ENCODE results near the gene KHDC3L.

The KHDC3L gene, protein sequence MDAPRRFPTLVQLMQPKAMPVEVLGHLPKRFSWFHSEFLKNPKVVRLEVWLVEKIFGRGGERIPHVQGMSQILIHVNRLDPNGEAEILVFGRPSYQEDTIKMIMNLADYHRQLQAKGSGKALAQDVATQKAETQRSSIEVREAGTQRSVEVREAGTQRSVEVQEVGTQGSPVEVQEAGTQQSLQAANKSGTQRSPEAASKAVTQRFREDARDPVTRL

DNA sequence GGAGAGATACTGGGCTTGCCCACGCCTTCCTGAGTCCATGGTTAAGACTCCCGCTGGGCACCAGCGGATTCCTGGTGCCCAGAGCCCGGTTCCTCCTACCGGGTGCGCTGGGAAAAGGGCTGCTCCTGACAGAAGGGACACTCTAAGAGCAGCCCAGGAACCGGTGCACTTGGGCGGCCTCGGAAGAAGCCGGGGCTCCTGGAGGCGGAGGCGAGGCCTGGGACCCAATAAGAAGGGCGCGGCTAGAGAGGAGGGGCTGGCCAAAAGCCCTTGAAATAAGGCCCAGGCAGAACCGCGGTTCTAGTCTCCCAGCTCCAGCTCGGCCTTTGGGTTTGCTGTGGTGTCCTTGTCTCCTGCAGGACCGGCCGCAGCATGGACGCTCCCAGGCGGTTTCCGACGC, at the start of gene KHDC3L:
KHDC3L (plus strand) TSS at position 301 of the 400 bp plus-strand sequence; CDS start at position 373, 72 bp downstream.
- no peak for DNase-seq

DNA sequence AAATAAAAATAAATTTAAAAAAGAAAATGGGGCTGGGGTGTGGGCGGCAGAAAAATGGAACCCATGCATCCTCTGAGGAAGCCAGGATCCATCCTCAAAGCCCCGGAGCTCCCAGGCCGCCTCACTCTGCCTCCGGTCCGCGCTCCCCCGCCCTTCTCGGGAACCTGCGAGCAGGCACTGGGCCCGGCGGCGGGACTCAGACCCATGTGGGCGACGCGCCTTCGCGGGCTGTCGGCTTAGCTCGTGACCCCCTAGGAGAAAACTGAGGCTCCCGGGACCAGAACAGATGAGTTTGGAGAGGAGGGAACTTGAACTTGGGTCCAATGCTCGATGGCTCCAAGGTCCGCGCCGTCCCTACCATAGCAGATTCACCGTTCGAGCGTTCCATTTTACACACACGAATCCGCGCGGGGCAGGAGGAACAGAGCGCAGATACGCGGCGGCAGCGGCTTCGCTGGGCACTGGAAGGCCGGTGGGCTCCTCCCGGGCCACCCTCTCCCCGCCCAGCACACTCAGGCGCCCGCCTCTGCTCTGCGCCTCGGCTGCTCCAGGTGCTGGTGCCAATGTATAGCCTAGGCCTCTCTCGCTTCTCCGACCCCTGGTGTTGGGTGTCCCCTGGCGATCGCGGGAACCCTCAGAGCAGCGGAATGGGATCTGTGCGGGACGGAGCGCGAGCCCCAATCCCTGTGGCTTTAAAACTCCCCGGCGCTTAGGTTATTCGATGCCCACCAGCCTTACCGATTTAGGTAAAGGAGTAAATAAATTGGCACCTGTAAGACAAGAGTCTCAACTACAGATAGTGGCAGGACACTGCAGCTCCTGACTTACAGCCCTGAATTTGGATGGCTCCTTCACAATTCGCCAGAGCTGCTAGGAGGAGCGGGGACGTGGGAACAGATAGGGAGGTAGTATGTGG, 47.6 kb upstream of the KHDC3L start:
- no peak for DNase-seq

DNA sequence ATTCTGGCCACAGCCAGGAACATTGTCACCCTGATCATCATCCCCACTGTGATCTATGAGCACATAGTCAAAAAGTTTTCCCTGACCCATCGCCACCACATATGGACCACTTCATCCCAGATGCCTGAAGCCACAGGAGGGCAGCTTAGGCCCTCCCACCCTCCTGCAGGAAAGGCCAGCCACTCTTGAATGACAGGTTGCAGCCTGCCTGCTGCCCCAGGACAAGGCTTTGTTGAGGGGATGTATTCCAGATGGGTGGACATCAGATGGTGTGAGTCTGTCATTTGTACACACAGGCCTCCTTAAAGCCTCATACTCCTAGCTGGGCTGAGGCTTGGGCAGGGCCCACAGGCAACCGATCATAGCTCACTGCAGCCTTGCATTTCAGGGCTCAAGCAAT, 39.1 kb upstream of the KHDC3L start:
- no peak for DNase-seq

DNA sequence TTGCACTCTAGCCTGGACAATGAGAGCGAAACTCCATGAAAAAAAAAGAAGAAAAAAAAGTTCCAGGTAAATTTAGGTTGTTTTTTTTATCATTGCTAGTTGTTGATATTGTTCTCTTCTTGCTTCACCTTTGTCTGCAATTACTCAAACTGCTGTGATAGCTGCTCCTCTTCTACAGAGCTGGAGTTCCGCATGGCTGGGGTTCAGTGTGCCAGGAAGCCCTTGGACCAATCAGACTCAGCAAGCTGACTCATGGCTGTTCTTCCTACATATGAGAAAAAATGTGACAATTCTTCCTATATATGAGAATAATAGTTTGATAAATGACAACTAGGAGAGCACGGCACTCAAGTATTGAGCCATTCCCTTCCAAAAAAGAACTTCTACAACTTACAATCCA, 36.8 kb upstream of the KHDC3L start:
- DNase-seq: no peak

DNA sequence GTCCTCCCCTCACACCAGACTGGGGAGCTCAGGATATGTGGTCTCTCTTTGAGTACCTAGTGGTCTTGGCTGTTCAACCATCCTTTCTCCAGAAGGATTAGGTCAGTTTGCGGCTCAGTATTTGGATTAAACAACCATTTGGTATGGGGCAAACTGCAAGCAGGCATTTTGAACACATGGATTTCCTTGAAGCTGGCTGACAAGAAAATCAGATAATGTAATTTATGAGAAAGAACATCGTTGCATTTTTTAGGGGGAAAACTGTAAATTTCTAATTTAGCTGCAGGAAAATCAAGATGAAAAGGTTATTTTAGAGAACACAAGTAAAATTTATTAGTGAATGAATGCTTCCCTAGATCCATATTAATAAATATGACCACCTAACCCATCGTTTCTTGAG, 33.7 kb upstream of the KHDC3L start:
- DNase-seq: no peak

DNA sequence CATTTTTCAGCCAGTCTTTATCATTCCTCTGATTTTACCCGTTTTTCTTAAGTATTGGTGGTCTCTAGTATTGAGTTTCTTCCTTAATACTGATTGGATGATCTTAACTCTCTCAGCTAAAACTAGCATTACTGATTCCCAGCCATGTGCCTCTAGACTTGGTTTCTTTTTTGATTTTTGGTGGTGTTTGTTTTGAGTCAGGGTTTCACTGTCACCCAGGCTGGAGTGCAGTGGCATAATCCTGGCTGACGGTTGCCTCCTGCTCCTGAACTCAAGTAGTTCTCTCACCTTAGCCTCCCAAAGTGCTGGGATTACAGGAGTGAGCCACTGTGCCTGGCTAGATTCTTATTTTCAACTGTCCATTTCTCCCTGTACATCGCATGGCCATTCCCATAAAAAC, 33.3 kb upstream of the KHDC3L start:
- DNase-seq: no peak

DNA sequence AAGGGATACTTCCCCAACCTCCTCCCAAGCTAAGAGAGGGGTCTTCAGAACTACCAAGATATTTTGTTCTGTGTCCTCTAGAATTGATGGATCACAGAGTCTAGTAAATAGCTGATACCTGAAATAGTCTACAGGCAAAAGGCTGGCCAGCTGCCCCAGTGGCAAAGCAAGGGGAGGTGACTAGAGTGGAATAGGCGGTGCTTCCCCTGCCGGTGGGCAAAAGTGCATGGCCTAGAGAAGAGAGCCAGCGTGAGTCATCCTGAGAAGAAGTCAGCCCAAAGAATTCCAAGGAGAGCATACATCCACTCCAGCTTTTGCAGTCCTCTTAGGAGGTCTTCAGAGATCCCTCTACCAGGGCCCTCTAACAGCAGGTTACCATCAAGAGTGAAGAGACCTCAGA, 23.1 kb upstream of the KHDC3L start:
- no peak for DNase-seq

DNA sequence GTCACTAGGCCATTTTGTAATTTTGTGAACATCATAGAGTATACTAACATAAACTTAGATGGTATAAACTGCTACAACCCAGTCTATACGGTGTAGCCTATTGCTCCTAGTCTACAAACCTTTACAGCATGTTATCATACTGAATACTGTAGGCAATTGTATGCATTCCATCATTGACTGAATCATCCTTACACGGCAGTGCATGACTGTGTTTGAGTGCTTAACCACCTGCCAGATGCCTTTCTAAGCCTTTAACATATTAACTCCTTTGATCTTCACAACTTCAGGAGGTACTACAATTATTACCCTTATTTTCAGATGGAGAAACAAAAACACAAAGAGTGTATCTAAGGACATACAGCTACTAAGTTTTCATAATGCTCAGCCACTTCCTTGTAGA, 22.4 kb upstream of the KHDC3L start:
- DNase-seq: no peak

DNA sequence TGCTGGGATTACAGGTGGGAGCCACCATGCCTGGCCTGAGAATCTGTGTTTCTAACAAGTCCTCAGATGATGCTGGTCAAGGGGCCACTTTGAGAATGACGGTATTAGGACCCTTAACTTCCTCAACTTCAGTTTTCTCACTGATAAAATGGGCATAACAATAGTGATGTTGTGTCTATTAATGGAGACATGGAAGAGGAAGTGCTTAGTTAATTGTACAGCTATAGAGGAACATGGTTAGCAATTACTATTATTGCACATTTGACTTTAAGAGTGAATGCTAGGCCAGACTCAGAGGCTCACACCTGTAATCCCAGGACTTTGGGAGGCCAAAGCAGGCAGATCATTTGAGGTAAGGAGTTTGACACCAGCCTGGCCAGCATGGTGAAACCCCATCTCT, 21.1 kb upstream of the KHDC3L start:
- DNase-seq: no peak

DNA sequence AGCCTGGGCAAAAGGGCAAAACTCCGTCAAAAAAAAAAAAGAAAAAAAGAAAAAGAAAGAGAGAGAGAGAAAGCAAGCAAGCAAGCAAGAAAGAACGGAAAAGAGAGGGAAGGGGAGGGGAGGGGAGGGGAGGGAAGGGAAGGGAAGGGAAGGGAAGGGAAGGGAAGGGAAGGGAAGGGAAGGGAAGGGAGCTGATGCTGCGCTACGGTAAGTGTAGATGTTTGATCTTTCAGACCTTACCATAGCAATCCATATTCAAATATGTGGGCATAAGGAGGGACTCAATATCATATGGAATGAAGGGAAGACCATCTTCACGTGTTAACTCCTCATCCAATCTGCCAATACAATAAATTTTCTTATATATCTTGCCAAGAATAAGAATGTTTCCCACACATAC, 20.3 kb upstream of the KHDC3L start:
- no peak for DNase-seq

DNA sequence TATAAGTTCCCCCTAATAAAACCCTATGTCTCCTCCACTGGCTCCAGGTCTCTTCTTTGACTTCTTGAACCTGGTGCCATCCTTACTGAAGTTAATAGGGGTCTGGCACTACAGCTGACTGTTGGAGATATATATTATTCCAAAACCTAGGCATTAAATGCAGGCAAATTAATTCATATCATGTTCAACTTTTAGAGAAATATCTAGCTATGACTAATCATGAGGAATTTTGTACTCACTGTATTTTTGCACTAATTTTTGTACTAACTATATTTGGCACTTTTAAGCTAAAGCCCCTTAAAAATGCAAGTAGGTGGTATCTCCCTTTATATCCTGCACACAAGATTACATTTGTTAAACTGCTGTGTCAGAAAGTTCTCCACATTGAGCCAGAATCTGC, 19.3 kb upstream of the KHDC3L start:
- DNase-seq: no peak

DNA sequence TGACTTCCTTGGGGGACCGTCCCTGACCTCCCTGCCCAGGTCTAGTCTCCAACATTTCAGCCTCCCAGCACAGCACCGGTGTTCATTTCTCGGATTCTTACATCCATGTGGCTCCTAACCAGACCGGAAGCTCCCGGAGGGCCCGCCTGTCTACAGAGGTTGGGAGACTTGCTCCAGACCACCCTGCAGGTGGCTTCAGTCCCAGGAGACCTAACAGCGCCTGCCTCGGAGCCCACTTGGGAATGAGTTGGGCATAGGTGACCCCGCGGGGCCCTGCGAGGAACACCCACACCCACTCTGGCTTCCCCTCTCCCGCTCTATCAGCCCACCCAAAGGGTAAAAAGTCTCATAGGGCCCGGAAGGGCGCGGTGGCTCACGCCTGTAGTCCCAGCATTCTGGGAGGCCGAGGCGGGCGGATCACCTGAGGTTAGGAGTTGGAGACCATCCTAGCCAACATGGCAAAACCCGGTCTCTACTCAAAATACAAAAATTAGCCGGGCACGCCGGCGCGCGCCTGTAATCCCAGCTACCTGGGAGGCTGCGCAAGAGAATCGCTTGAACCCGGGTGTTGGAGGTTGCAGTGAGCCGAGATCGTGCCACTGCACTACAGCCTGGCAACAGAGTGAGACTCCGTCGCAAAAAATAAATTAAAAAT, 13.8 kb upstream of the KHDC3L start:
- DNase-seq: no peak

DNA sequence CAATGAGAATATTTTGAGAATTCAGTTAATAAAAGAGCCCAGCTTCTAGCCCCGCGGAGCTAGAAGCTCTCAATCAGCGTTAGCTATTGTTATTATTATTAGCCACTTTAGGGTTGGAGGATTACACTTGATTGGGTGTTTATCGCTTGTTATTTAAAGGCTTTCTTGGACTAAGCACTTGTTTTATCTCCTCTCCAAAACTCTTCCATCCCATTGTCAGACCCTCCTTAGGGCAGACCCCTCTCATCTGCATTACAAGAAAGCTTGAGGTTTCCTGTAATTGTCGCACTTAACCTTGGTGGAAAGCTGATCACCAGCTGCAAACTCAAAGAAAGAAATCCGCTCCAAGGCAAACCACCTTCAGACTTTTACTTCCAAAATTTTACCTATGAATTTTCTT, 13.1 kb upstream of the KHDC3L start:
- DNase-seq: no peak

DNA sequence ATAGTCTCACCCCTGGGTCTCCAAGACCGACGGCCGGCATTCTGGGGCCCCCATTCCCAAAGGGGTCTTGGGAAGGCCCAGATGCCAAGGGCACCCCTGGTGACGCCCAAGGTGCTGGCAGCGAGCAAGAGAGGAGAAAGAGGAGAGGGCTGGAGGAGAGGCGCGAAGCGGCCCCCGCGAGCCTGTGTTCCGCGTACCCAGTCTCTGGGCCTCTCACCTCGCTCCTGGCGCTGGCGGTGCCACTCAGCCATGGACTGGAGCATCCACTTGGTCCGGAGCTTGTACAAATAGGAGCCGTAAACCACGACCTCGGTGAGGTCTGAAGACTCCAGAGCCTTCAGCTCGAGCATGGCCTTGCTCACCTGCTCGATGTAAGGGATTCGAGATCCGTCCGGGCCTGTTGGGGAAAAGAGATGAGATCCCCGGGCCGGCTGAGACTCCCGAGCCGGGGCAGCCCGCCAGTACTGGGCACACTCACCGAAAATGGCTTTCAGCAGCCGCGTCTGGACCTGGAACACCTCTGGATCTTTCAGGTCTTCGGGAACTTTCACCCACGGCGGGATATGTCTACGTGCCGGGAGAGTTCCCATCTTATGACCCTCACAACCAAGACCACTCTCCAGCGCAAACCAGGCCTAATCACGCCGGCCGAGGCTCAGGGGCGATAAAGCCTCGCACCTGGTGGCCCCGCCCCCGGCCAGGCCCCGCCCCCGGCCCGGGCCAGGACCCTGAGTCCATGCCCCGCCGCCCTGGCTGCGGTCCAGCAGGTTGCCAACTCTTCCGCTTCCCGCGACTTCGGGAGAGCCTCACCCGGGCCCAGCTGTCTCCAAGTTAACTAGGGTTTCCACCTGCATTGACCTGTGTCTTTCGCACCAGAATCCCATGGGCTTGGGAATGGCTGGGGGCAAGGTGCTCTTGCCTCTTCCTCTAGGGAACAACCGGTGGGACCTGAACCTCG, 8.5 kb upstream of the KHDC3L start, which contains the start of gene DPPA5:
DPPA5 (minus strand) TSS at position 641 of the 958 bp plus-strand sequence; CDS start at position 590, 51 bp downstream.
- no peak for DNase-seq

DNA sequence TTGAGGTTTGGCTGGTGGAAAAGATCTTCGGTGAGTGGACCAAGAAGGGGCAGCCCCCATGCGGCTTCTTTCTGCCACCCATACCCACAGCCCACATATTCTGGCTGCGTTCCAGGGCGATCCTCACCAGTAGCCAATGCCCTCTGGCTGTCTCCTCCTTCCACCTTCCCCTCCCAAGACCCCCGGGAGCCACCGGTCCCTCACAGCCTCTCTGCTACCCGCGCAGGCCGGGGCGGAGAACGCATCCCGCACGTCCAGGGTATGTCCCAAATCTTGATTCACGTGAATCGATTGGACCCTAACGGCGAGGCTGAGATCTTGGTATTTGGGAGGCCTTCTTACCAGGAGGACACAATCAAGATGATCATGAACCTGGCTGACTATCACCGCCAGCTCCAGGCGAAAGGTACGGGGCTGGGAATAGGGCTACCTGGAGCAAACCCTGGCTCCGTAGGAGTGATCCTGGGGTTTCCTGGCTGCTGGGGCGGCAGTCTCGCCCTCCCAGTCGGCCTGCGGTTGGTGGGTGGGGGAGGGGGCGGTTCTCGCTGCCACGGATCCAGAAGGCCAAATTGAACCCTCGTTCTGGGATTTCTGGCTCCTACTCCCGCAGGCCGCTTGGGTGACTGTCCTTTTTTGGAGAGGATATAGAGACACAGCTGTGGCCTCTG, 545 bp downstream of the KHDC3L start:
- DNase-seq: no peak

DNA sequence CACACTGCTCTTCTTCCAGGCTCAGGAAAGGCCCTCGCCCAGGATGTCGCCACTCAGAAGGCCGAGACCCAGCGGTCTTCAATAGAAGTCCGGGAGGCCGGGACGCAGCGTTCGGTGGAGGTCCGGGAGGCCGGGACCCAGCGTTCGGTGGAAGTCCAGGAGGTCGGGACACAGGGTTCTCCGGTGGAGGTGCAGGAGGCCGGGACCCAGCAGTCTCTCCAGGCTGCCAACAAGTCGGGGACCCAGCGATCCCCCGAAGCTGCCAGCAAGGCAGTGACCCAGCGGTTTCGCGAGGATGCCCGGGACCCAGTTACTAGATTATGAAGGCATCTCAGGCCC, 1.0 kb downstream of the KHDC3L start:
- no peak for DNase-seq

DNA sequence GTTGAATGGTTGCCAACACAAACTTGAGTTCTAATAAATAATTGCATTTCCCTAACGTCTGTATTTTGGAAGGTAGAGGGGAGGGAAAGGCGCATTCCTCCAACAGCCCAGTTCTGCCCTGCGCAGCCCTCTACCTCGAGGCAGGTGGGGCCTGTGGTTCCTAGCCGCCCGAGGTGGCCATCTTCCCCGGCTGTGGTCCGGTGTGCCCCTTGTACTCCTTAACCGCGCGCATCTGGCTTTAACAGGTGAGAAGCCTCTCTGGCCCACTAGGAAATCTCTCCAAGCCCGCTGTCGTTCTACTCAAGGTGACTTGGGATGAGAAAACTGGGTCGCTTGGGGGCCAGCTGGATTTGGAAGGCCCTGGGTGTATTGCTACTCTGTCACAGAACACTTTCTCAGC, 1.7 kb downstream of the KHDC3L start:
- no peak for DNase-seq

DNA sequence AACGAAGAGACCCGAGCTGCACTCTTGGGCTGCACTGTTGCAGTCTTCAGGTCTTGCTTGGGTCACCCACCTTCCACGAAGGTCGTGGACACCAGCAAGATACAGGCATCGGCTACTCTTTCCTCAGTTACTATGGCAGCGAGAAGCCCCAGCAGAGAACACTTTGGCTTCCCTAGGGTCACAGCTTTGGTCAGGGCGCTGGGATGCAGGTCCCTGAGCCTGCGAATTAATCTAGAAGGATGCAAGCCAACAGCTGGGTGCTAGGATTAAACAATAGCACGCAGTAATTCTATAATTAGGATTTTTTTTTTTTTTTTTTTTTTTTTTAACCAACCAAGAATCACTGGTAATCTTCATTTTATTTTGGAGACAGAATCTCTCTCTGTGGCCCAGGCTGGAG, 2.1 kb downstream of the KHDC3L start:
- no peak for DNase-seq

DNA sequence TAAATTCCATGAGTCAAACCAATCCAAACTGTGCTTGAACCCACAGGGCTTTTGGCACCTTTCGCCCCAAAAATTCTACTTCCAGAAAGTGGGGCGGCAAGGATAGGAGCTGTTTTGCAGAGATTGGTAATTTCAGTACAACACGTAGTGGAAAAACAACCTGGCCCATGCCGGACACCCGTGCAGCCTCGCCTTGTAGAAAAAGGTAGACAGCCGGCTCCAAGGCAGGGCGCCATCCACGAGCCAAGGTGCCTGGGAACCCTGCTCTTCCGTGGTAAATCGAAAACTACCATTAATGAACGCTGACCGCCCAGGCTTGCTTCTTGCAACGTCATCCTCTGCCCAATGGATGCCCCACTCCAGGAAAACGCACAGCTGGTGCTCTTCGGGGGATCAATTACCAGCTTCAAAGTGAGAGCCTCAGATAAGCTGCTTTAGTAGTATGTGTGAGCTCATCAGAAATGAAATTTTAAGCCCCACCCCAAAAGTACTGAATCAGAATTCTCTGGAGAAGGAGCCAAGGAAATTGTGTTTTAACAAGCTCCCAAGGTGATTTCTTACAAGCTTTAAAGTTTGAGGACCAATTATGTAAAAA, 5.4 kb downstream of the KHDC3L start:
- no peak for DNase-seq

DNA sequence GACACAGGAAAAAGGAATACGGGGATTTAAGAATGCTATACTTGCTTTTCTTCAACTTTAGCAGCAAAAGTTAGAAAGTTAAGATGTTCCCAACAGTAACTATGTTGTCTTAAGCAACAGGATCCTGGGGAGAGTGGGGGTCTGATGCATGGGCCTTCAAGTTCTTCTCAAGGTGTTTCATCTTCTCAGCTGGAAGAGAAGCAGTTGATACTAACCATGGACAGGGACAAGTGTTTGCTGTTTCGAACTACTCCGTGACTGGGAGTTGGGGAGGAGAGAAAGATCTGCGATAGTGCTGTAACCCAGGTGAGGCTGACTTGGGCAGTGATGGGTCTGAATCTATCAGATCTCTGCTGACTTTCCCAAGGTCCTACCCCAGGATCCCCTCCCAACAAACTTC, 6.2 kb downstream of the KHDC3L start:
- DNase-seq: no peak

DNA sequence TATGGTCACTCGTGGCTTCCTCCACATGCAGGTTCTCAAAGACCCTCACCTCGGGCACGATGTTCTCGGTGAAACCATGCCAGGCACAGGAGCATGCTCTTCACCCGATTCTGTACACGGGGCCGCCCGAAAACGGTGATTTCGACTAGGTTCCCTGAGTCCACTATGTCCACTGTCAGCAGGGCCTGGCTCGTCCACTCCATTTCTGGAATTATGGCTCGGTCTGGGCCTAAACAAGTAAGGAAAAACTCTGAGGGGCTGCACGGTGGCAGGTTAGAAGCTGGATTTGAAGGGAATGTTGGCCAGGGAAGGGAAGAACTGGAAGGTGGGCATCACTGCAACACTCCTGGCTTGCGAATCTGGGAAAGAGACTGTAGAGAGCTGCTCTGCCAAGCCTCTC, 6.7 kb downstream of the KHDC3L start:
- no peak for DNase-seq

DNA sequence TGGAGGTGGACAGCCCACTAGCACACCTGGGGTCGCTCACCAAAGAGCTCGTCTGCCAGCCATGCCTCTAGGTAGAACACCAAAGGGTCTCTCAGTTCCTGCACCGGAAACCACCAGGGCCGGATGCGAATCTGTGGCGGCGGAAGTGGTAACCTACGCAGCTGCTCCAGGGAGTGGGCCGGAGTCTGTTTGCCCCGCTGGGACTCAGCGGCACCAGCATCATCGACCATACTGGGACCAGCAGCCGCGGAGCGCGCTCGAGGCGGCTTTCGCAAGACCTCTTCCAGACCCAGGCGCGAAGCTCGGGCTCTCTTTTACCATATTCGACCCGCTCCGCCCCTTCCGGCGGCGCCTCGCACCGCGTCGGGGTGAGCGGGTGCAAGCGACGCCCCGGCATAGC, 7.1 kb downstream of the KHDC3L start, which contains the start of gene OOEP:
OOEP (minus strand) TSS at position 335 of the 400 bp plus-strand sequence; CDS start at position 230, 105 bp downstream.
- DNase-seq: no peak

All from Kasumi-1 (cell line).